Thyroid gland (tissue), 4 donors: ENCODE results near the gene MEGF10. TPM values are rescaled to one million over a fixed set of nuclear protein-coding genes. Genes with fewer than 3 reads are reported as not detected.

Experiments used
- DNase-seq, 2 donors: peaks; one replicate each; pipeline ENCODE4 v3.0.0-alpha.2; 2019
- H3K27ac ChIP-seq, 3 donors: fragments of 200-600 bp; sonication (generic); 1 replicate in 2 of 3; 2 replicates in 1 of 3; pipeline ENCODE4 v1.5.1; 2016 to 2019; ENCODE audit warnings: mild to moderate bottlenecking in 1 of 3, moderate library complexity in 1 of 3
- H3K27me3 ChIP-seq: fragments of 200-600 bp; sonication (generic); one replicate; pipeline ENCODE4 v1.5.1; 2019
- H3K36me3 ChIP-seq, 2 donors: fragments of 200-600 bp; sonication (generic); one replicate each; pipeline ENCODE4 v1.5.1; 2016 to 2019
- H3K4me1 ChIP-seq, 2 donors: fragments of 200-600 bp; sonication (generic); one replicate each; pipeline ENCODE4 v1.5.1; 2017 to 2019
- H3K4me3 ChIP-seq, 3 donors: fragments of 200-600 bp; sonication (generic); replicated peaks in 1 of 3; 1 replicate in 2 of 3; 2 replicates in 1 of 3; pipeline ENCODE4 v1.5.1; 2016; ENCODE audit warnings: mild to moderate bottlenecking in 1 of 3
- H3K9me3 ChIP-seq: fragments of 200-600 bp; sonication (generic); one replicate; pipeline ENCODE4 v1.5.1; 2017
- POLR2A ChIP-seq, 2 donors: fragments of 450-650 bp; IDR thresholded peaks; one replicate each; pipeline ENCODE4 v1.6.1; 2017; ENCODE audit warnings: antibody characterized with exemption in 2 of 2, mild to moderate bottlenecking in 2 of 2, moderate library complexity in 1 of 2
- WGBS, 2 donors: methylation state at CpG; one replicate each; pipeline ENCODE4 v1.1.5; 2017; 5-methylcytosine and 5-hydroxymethylcytosine counted together
- intact Hi-C: fragments of 100-400 bp; cut with DNase I; formaldehyde crosslinking; loops from one replicate; pipeline ENCODE4 v1.15.1; 2023
- total RNA-seq, 4 donors: library from RNA; depleted of rRNA; stranded (reverse); fragments of >200 nt; gene quantifications; one replicate each; pipeline ENCODE4 v1.2.3, GENCODE V29; 2016
- TF ChIP-seq, protein P1 (sequence below), 6 experiments: fragments of 200-600 bp in 3 of 6; fragments of 450-650 bp in 3 of 6; sonication (generic) in 3 of 6; IDR thresholded peaks; one replicate each; pipeline ENCODE4 v1.5.1; 2016 to 2019; ENCODE audit warnings: antibody characterized with exemption in 6 of 6, mild to moderate bottlenecking in 2 of 6, inconsistent platforms in 1 of 6, moderate library complexity in 1 of 6

The MEGF10 gene
- total RNA-seq = 1 to 10 TPM in 1 of 4 donors, under 1 TPM in 2, not detected in 1; under 0.01 to 2.3 (median 0.42) TPM

DNA sequence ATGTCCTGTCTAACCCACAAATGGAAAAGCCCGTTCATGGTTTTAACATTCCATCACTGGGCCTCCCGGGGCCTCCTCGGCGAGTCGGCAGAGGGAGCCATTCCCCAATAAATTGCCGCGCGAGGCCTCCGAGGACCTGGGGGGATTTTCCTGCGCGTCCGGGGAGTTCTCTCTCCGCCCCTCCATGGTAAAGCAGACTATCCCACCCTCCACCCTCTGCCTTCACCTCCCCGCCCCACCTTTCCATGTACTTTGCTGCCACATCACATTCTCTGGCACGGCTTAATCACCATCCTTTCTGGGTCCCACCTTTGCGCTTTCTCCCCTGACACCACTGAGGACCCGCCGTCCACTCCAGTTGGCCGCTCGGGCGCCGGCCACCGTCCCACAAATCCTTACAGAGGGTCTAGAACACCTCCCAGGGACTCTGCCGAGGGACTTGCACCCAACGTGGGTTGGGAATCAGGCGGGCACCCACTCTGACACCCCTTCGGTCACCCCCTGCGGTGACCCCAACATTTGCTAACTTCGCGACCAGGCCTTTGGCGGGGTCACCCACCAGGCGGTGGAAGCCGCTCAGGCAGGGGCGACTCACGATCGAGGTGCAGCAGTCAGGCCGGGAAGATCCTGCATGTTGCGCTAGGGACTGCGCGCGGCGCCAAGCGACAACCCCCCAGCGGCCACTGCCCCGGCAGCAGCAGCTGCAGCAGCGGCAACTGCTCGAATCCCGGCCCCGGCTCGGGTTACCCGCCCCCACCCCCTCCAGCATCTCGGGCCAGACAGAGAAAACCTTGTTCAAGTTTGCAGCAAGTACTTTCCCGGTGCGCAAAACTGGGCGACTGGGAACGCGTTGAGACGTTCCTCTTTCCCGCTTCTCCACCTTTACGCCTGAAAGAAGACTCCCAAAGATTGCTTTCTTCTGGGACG lies at the start of gene MEGF10:
TSS of gene MEGF10 (plus strand) at position 778 of the 927 bp plus-strand sequence. CDS start 40,513 bp downstream, outside the sequence.
- 1 to 4% methylated on average over 35 to 42 of the region's 61 CpGs for WGBS, 2 donors
- H3K27me3 ChIP-seq = no peaks in the 10 kb centered on the region
- H3K4me3 ChIP-seq = no peak within 1 kb of the TSS
- intact Hi-C loops = loop anchor here (5.0 kb wide), 1 partner anchor 202 kb away; no protein-coding TSS in a partner anchor
- no peak for TF ChIP-seq POLR2A (IDR thresholded peaks at IDR 0.05)
- TF ChIP-seq, protein P1, sequence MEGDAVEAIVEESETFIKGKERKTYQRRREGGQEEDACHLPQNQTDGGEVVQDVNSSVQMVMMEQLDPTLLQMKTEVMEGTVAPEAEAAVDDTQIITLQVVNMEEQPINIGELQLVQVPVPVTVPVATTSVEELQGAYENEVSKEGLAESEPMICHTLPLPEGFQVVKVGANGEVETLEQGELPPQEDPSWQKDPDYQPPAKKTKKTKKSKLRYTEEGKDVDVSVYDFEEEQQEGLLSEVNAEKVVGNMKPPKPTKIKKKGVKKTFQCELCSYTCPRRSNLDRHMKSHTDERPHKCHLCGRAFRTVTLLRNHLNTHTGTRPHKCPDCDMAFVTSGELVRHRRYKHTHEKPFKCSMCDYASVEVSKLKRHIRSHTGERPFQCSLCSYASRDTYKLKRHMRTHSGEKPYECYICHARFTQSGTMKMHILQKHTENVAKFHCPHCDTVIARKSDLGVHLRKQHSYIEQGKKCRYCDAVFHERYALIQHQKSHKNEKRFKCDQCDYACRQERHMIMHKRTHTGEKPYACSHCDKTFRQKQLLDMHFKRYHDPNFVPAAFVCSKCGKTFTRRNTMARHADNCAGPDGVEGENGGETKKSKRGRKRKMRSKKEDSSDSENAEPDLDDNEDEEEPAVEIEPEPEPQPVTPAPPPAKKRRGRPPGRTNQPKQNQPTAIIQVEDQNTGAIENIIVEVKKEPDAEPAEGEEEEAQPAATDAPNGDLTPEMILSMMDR (IDR thresholded peaks at IDR 0.05) = peak in 5 of 6 experiments; percentile 21 to 79 (median 62)
- H3K9me3 ChIP-seq = no peaks in the 10 kb centered on the region
- no peak within 1 kb of the TSS for H3K27ac ChIP-seq
- H3K36me3 ChIP-seq = no peaks in the 10 kb centered on the region
- H3K4me1 ChIP-seq = peaks cover 6 to 11% of the 10 kb centered on the region in 2 donors
- DNase-seq = peak; percentile 44 to 50

DNA sequence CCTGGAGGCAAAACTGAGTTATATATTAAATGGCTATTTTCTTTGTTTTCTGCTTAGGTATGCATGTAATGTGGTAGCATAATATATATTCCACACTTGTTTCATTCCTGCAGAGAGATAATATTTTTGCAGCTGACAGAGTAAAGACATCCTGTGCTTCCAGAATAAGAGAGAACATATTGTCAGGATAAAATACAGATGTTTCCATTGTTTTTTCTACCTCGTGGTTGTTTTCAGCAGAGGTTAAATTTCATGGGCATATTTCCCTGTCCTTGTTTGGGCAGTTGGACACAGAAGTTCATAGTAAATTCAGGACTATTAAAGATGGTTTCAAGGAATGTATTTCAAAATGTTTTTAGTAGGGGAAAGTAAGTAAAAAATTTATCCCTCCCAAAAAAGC lies 47.6 kb upstream of the MEGF10 start:
- no peaks in the 10 kb centered on the region for H3K9me3 ChIP-seq
- no peak for TF ChIP-seq POLR2A (IDR thresholded peaks at IDR 0.05)
- TF ChIP-seq, protein P1 (IDR thresholded peaks at IDR 0.05) = no peak
- no peak overlapping the region for H3K27ac ChIP-seq
- H3K4me3 ChIP-seq = no peak overlapping the region
- WGBS, 2 donors = 47 to 48% methylated on average over 1 of the region's 1 CpG
- DNase-seq = no peak
- no peaks in the 10 kb centered on the region for H3K4me1 ChIP-seq
- no peaks in the 10 kb centered on the region for H3K36me3 ChIP-seq
- intact Hi-C loops = no loop called here
- H3K27me3 ChIP-seq = no peaks in the 10 kb centered on the region

DNA sequence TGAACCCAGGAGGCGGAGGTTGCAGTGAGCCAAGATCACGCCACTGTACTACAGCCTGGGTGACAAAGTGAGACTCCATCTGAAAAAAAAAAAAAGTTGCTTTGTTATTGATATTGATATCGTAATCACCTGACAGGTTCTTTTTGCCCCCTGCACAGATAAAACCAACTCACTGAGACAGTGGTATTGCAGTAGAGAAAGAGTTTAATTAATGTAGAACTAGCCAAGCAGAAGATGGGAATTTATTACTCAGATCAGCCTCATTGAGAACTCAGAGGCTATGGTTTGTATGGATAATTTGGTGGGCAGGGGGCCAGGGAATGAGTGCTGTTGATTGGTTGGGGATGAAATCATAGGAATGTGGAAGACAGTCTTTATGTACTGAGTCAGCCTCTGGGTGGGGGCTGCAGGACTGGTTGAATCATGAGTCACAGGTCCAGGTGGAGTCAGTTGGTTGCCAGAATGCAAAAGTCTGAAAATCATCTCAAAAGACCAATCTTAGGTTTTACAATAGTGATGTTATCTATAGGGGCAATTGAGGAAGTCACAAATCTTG lies 35.8 kb upstream of the MEGF10 start:
- TF ChIP-seq, protein P1 (IDR thresholded peaks at IDR 0.05) = no peak
- TF ChIP-seq POLR2A (IDR thresholded peaks at IDR 0.05) = no peak
- Histone ChIP-seq H3K4me1 (no peaks in the 10 kb centered on the region), H3K36me3 (no peaks in the 10 kb centered on the region), H3K4me3 (no peak overlapping the region), H3K27me3 (no peaks in the 10 kb centered on the region), H3K9me3 (no peaks in the 10 kb centered on the region), H3K27ac (no peak overlapping the region)
- 96 to 100% methylated on average over 3 of the region's 3 CpGs for WGBS, 2 donors
- no peak for DNase-seq
- intact Hi-C loops = no loop called here

DNA sequence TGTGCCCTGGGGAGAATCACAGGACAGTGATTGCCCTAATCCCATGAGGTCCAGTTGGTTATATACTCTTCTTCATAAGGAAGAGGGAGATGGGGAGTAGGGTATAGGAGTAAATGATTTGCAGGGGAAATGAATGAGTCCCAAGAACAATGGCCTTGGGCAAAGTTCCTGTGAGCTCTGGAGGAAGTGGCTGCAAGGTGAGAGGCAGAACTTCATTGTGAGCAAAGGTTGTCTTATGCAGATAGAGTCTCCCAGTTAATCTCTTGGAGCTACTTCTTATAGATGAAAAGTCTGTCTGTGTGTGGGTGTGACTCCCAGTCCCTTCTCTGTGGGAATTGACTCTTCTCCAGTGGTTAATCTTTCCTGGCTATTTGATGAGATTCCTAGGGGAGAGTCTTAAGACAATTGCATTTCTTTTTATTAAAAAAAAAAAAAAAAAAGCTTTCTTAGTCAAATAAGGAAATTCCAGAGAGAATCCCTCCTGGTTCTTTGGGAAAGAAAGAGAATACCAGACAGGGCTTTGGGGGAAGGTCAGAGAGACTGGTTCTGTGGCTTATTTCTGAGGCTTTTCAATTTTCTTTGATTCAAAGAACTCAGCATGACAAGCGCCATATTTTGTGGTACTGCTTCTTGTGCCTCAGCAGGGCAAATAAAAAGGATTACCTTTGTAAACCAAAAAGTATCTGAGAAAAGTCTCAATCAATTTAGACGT lies 33.6 kb upstream of the MEGF10 start:
- H3K4me1 ChIP-seq = no peaks in the 10 kb centered on the region
- TF ChIP-seq POLR2A (IDR thresholded peaks at IDR 0.05) = no peak
- TF ChIP-seq, protein P1 (IDR thresholded peaks at IDR 0.05) = no peak
- WGBS, 2 donors = 82 to 84% methylated on average over 2 of the region's 2 CpGs
- no peaks in the 10 kb centered on the region for H3K36me3 ChIP-seq
- DNase-seq = no peak
- no peak overlapping the region for H3K27ac ChIP-seq
- no peak overlapping the region for H3K4me3 ChIP-seq
- no peaks in the 10 kb centered on the region for H3K27me3 ChIP-seq
- H3K9me3 ChIP-seq = no peaks in the 10 kb centered on the region
- intact Hi-C loops = no loop called here
